Sigmoid colon (tissue), 4 donors: Measurements from ENCODE around the gene C1QTNF6.

Experiments used
- CTCF ChIP-seq, 4 experiments: fragments of 450-650 bp in 3 of 4; fragments of 200-600 bp in 1 of 4; IDR thresholded peaks; one replicate each; pipeline ENCODE4 v1.5.1; 2016 to 2019; ENCODE audit warnings: antibody characterized with exemption in 4 of 4, mild to moderate bottlenecking in 3 of 4, moderate library complexity in 2 of 4
- POLR2A ChIP-seq, 2 donors: fragments of 450-650 bp; IDR thresholded peaks; one replicate each; pipeline ENCODE4 v1.6.1; 2016; ENCODE audit warnings: antibody characterized with exemption in 2 of 2, mild to moderate bottlenecking in 2 of 2, moderate library complexity in 2 of 2
- POLR2AphosphoS5 ChIP-seq, 4 donors: sonication (generic); formaldehyde crosslinking; IDR thresholded peaks; one replicate each; pipeline ENCODE4 v1.6.1; 2017; ENCODE audit warnings: antibody characterized with exemption in 4 of 4

- TF ChIP-seq CTCF (IDR thresholded peaks at IDR 0.05) (no peak), POLR2A (IDR thresholded peaks at IDR 0.05) (no peak), POLR2AphosphoS5 (IDR thresholded peaks at IDR 0.05) (no peak)
Observed at GRCh38 chr22:37235897-37236607, 48.0 kb upstream of the C1QTNF6 start.
